HG03139 (cell line): ENCODE results near the gene DIDO1.

Experiments
- ATAC-seq: cut with Tn5 transposase; IDR thresholded peaks from one replicate; pipeline ENCODE4 v1.9.1; 2021; ENCODE audit not compliant: unreplicated experiment

Gene DIDO1

GRCh38 chr20:62896526-62896925 lies 29.8 kb downstream of the DIDO1 start:
- no peak for ATAC-seq

- ATAC-seq, result no peak
Observed at GRCh38 chr20:62895539-62895938, 30.8 kb downstream of the DIDO1 start.

GRCh38 chr20:62894261-62894660 lies 32.0 kb downstream of the DIDO1 start:
- ATAC-seq, result no peak

- ATAC-seq, result no peak
Observed at GRCh38 chr20:62893700-62894099, 32.6 kb downstream of the DIDO1 start.

GRCh38 chr20:62892348-62893304 lies 33.7 kb downstream of the DIDO1 start:
- ATAC-seq, result no peak

- ATAC-seq, result no peak
Observed at GRCh38 chr20:62891111-62891510, 35.2 kb downstream of the DIDO1 start.

- no peak for ATAC-seq
Observed at GRCh38 chr20:62890444-62890843, 35.9 kb downstream of the DIDO1 start.

GRCh38 chr20:62889871-62890270 lies 36.4 kb downstream of the DIDO1 start:
- ATAC-seq, result no peak

- ATAC-seq, result no peak
Observed at GRCh38 chr20:62889411-62889810, 36.9 kb downstream of the DIDO1 start.

- no peak for ATAC-seq
Observed at GRCh38 chr20:62888910-62889309, 37.4 kb downstream of the DIDO1 start.

GRCh38 chr20:62888406-62888805 lies 37.9 kb downstream of the DIDO1 start:
- no peak for ATAC-seq

- ATAC-seq, result no peak
Observed at GRCh38 chr20:62887860-62888239, 38.5 kb downstream of the DIDO1 start.

- ATAC-seq, result no peak
Observed at GRCh38 chr20:62887152-62887859, 39.0 kb downstream of the DIDO1 start.

GRCh38 chr20:62886709-62887058 lies 39.6 kb downstream of the DIDO1 start:
- ATAC-seq, result no peak

GRCh38 chr20:62885896-62886708 lies 40.2 kb downstream of the DIDO1 start:
- no peak for ATAC-seq

- ATAC-seq, result no peak
Observed at GRCh38 chr20:62885046-62885895, 41.0 kb downstream of the DIDO1 start.

GRCh38 chr20:62884556-62884955 lies 41.7 kb downstream of the DIDO1 start:
- ATAC-seq, result no peak

GRCh38 chr20:62882426-62882825 lies 43.9 kb downstream of the DIDO1 start:
- no peak for ATAC-seq

- no peak for ATAC-seq
Observed at GRCh38 chr20:62881662-62882395, 44.5 kb downstream of the DIDO1 start.
